Activated CD4-positive, alpha-beta T cell treated with anti-CD3 and anti-CD28 coated beads, Interleukin-2, amount 50 U/mL, for 1 hour (primary cell): Measurements from ENCODE around the gene RBMS3.
"Not testable (repeated sequence)": the region's sequence is repeated elsewhere in the genome, so short reads cannot be mapped to it uniquely, and the experiment has no call there.

ENCODE experiments used
- DNase-seq: peaks from one replicate; pipeline ENCODE4 v3.0.0-alpha.2; 2020

Gene RBMS3

DNA sequence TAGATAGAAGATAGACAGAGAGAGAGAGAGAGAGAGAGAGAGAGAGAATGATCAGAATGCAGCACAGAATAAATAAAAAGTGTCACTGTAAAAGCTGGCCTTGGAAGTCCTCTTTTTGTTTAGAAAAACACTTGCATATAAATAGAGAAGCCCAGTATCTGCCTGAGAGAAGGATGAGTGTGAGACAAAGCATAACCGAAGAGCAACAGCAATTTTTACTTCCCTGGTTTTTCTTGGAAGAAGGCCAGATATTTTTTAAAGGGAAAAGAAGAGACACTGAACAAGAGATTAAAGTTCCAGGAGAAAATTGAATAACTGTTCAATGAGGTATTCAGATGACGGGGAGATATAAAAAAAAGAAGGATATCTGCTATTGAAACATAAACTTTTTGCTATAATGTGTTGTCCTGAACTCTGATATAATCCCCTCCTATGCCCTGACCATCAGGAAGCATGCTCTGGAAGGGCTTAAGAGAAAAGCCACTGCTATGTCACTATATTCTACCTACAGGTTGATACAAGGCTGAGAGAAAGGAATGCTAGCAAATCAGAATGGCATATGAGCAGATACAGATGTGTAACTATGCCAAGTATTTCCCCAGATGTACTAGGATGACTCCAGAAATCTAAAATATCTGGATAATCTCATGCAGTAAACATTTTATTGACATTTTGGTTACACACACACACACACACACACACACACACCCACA, 358.9 kb downstream of the RBMS3 start:
- no peak for DNase-seq

DNA sequence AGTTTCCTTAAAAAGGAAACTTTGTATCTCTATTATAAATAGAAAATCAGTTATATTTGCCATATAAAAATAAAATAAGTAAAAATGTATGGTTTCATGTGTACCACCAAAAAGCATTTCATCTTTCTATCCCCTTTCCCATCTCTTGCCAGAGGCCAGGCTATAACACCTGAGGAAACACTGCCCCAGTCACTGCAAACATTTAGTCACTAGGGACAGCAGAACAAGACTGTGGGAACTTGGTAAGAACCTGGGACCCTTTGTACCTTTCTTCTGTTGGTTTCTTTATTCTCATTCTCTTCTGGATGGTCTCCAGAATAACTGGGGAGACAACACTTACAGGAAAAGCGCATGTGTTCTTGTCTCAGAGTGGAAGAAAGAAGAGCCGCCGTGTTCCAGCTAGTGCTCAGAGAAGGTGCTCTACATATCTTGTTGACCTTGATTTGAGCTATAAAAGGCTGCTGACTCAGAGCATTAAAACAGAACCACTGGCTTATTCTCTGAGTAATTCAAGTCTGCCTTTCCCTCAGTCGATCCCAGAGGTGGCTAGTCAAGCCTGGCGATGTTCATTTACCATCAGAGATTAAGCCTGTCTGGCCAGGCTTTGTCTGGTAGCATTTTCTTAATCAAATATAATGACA, 361.6 kb downstream of the RBMS3 start:
- no peak for DNase-seq

DNA sequence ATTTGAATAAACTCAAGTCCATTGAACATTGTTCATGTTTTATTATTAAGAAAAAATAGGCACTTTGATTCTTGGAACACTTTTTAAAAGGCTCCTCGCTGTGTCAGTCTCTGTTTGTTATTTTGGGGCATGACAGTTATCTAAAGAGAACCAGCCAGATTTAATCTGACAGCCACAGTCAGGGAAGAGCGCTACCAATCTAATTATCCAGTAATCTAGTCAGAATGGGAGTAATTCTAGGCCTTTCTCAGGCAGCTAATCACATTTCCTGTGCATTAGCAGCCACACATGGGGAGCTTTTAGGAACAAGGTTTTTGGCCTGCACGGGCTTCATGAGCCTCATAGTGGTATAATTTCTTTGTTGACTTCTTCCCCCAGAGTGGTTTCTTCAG, 362.2 kb downstream of the RBMS3 start:
- no peak for DNase-seq

DNA sequence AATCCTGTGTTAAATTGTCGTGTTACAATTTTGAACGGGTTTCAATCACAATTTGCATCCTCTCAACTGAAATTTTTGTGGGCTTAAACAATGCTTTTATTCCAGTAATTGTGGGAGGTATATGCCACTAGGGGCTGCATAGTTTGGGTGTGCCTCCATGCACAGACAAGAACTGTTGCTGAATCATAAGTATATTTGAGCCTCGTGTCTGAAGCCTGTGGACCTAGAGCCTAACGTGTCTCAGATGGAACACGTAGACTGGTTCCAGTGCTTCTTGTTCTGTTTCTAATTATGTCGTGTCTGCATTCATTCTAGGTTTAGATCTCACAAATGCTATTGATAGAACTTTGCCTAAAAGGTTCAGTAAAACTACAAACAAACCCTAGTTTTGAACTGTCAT, 363.4 kb downstream of the RBMS3 start:
- DNase-seq = no peak

DNA sequence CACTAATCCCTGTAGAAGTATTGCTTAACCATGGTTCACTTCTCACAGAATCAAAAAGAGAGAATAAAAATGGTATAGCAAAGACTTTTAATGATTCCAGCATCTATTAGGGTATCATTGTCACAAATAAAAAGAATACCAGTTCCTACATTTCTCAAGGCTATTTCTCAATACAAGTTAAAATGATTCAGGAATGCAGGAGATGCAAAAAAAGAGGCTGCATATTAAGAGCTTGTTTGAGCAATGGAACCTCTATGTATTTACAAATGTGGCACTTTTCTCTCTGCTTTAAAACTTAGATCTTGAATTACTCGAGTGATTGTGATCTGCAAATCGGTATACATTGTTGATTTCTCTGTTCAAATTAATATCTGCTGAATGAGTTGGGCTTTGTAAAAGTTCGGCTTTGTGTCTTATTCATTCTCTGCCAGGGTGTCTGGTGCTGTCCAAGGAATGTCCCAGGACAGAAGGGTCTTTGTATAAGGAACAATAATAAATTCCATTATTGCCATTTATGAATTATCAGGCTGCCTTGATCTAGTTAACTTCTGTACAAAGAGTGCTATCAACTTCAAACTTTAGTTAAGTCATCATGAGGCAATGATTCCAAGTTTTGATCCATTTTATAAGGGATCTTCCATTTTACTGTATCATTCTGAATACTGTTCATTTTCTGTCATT, 364.2 kb downstream of the RBMS3 start:
- DNase-seq = no peak

DNA sequence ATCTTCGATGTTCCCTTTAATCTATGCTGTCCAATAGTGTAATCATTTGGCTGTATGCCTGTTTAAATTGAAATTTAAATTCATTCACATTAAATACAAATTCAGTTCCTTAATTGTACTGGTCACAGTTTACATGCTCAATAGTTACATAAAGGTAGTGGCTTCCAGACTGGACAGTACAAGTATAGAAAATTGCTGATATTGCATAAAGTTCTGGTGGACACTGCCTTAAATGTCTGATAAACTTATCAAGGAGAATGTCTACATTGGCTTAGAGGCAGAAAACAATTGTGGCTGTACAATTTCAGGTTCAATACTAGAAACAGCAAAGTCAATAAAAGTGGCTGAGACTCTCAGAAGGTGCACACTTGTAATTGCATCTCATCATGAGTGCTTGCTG, 365.2 kb downstream of the RBMS3 start:
- no peak for DNase-seq

DNA sequence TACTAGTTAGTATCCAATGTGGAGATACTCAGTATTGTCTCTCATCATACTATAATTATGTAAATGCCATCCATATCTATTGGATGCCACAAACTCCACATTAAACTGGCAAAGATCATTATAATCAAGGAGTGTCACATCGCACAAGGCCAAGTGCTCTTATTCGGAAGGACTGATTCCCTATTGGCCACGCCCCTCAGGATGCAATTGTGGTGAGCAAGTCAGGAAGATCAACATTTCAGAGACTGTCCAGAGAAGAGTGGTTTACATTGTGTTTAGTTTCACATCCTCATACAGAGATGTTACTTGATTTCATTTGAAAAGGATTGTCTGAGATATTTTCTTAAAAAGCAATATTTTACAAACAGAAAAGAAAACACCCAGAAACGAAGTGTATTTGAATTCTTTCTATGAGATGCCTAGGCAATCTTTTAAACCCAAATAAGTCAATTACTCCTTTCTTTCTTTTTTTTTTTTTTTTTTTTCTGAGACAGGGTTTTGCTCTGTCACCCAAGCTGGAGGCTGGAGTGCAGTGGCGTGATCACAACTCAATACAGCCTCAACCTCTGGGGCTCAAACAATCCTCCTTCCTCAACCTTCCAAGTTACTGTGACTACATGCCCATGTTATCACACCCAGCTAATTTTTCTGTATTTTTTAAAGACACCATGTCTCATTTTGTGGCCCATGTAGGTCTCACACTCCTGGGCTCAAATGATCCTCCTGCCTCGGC, 369.1 kb downstream of the RBMS3 start:
- no peak for DNase-seq

DNA sequence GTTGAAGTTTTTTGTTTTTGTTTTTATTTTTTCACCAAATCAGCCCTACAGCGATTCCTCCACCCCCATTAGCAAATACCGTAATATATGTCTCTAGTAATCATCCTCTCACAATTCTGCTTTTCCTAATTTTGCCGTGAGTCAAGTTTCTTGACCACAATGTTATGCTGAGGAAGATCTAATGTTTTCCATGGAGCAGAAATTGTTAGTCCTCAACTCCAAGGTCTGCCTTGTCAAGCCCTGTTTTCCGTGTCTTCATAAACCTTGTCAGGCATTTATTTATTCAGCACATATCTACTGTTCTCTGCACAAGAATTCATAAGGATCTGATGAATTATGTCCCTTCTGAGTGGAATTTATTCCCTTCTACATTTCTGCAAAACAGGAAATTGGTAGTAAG, 372.8 kb downstream of the RBMS3 start:
- DNase-seq = no peak

DNA sequence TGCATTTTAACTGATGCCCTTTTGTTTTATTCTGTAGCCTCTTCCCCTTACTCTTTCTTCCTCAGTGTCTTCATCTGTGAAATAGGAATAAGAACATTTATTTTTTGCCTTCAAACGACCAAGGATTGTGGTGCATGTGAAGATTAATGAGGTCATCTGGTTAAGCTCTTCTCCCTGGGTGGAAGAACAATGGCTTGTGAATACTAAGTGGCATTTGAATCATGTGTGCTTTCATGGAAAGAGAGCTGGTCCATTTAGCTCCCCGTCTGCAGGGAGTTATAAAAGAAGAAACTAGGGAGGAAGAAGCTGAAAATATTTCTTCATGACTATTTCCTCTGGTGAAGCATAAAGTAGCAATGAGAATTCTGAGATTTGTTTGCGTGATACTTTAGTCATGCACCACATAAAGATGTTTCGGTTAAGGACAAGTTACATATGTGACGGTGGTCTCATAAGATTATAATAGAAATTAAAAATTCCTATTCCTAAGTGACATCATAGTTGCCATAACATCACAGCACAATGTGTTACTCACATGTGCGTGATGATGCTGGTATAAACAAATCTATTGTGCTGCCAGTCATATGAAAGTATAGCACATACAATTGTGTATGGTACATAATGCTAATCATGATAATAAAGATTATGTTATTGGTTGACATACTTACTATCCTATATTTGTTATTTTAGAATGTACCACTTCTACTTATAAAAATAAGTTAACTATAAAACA, 374.3 kb downstream of the RBMS3 start:
- no peak for DNase-seq

DNA sequence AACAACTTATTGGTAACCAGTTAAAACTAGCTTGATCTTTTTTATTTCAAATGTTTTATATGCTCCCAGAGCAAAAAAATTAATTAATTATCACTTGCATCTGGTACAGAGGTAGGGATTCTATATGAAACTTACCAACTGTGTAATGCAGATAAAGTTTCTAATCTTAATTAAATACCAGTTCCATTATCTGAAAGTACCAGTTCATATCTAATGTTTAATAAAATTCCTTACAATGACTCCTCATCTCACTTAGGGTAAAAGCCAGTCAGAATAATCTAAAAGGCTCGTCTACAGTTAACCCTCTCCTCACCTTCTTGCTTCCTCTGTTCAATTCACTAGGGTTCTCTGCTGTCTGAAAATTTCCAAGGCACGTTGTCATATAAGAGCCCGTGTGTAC, 384.8 kb downstream of the RBMS3 start:
- DNase-seq = no peak

DNA sequence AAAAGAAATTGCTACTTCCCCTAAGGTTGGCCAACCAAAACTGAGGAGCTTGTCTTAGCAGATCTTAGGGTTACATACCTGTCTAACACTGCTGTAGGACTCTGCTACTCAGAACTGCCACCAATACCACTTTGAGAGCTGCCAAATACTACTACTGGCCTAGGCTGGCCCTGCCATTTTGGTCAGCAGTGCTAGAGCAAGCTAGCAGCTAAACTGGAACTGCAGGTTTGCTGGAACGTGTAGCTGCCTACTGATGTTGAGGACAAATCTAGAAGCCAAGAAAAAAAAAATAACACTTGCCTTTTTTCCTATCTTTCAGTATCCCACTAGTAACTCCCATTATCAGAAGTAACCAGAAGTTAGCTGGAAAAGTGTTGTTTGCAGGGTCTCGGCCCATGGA, 387.4 kb downstream of the RBMS3 start:
- DNase-seq = no peak

DNA sequence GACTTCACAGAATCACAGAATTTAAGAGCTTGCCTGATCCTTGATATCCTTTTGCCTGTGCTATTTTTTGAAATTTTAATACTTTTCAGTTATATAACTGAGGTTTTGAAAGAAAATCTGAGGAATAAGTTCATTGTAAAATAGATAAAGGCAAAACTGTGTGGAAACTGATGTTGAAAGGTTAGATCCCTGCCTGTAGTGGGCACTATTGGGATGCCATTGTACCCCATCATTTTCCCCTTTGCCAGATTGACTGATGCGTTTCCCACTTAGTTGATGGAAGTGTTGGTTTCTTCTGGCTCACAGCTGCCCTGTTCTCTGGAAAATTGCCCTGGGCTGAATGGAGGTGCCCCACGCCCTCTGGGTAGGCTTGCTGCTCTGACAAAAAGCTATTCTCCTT, 387.9 kb downstream of the RBMS3 start:
- DNase-seq = no peak

DNA sequence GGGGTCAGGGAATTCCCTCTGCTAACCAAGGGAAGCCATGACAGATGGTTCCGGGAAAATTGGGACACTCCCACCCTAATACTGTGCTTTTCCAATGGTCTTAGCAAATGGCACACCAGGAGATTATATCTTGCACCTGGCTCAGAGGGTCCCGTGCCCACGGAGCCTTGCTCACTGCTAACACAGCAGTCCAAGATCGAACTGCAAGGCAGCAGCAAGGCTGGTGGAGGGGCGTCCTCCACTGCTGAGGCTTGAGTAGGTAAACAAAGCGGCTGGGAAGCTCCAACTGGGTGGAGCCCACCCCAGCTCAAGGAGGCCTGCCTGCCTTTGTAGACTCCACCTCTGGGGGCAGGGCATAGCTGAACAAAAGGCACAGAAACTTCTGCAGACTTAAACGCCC, 389.6 kb downstream of the RBMS3 start:
- not testable (repeated sequence) for DNase-seq

DNA sequence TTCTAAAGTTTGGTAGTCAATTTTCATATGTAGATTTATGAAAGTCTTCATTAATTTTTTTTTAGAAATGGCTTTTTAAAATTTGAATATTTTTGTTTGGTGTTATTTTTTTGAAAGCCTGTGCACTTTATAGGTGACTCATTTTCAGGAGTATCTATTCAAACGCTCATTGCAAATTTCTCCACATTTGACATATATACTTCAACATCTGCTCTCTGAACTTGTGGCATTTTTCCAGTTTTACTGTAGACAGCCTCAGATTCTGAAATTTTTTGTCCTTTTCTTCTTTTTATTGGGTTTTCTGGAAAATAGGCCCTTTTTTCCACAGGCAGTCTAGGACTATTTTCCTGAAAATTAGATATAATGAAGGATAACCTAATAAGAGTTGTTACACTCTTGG, 396.6 kb downstream of the RBMS3 start:
- no peak for DNase-seq

DNA sequence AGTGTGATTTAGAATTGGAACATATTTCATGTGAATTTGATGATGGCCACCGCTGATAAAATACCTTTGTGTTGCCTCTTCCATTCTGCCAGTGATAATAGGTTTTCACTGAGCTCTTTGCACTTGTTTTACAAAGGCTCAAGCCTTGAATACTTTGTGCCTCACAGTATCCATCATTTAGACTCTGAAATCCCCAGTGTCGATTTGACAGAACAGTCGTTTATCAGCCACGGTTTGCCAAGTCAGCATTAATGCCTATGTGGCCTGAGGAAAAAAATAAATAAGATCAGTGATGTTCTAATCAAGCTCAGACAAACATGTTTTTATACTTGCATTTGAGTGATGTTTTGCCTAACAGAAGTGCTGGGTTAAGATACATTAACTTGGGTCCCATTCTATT, 399.1 kb downstream of the RBMS3 start:
- DNase-seq = no peak

DNA sequence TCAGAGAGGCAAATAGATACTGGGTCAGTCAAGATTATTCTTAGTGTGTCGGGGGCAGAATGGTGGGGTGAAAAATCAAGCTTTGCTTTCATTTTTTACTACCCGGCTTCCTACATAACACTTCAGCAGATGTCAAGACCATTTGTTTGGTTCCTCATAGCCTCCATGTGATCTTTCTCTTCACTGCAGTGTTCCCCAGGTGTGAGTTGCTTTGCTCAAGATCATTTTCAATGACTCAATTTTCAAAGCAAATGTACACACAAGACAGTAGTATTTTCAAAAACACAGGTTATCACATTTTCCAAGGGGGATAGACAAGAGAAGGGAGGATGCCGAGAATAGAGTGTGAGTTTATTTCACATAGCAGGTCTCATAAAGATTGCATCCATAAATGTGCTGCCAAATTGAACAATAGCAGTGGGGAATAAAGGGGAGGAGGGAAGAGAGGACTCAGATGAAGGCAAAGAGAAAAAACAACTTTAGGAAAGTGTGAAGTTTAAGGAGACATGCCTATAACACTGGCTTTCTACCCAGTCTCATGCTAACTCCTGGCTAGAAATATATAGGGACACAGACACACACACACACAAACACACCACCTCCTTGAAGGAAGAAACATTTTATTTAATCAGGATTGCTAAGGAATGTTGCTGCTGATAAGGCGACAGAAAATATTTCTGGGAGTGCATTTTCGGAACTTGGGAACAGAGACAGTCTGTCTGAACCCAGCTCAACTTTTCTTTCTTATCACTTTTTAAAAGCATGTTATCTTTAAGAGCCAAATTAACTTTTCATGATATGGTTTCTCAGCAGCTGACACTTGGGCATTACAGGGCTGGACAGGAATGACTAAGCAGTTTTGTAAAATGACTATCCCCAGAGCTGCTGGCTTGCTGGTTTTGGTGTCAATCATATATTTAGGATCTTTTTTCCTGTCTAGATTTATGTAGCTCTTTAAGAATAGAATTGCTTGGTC, 402.4 kb downstream of the RBMS3 start:
- no peak for DNase-seq

DNA sequence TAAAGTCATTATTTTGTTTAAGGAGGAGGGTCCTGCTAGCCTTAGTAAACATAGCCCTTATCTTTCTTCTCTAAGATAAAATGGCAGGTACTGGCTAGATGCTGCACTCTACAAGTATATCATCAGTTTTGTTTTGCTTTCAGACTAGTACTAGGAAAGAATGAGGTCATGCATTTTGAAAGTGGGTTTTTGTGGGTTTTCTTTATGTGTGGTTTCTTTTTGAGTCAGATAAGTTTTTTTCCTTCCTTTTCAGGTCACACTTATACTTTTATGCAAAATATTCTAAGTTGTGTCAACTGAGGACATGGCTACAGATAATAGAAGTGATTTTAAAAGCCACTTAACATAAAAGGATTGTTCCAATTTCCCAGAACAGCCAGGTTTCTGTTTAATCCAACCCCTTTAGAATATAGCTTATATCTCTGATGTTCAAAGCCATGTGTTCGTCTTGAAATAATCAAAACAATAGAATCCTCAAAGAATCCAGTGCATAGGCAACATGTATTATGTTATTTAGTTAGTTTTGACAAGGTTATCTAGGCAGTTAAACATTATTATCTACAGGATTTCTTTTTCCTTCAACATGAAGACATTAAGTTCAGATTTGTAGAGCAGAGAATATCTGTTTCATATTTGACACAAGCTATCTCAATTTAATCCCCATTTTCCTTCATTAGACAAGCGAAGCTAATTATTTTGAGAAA, 406.2 kb downstream of the RBMS3 start:
- no peak for DNase-seq

DNA sequence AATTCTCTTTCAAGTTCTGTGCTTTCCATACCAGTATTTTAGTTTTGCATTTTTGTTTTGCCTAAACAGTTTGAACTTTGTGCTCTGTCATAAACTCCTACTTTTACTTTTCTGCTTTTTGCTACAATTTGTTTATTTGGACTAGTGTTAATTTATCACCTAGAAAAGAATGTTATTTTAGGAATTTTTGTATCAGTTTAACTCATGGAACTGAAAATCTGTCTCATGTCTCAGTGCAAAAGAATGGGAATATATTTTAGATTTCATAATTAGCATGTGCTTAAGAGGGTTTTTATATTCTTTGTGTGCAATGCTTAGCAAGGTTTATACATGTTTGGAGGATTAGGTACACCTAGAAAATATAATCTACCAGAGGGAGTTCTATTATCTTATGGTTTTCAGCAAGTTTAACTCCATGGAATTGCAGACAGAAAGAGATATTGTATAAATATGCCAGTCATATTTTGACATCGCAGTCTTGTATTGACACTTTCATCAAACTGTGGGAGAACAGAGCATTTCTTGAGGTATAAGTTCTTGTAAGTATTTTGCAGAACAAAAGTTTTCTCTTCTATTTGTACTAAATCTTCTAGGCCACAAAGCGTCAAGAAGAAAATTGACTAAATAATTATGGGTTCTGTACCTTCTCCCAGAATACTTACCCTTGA, 409.9 kb downstream of the RBMS3 start:
- no peak for DNase-seq

DNA sequence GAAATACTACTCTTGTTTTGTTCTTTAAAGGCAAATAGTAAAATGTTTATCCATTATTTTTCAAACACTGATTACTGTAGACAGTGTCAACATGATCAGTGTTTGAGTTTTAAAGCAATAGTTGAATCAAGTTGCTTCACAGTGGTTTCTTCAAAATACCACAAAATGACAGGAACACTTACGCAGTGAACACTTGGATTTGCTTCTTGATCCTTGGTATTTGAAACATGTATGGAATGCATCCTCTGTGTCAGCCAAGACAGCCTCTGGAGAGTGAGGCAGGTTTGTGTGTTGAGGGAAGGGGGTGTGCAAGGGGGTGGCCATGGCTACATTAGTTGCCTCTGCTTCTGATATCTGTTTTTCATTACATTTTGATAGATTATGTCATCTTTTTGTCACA, 413.0 kb downstream of the RBMS3 start:
- no peak for DNase-seq

DNA sequence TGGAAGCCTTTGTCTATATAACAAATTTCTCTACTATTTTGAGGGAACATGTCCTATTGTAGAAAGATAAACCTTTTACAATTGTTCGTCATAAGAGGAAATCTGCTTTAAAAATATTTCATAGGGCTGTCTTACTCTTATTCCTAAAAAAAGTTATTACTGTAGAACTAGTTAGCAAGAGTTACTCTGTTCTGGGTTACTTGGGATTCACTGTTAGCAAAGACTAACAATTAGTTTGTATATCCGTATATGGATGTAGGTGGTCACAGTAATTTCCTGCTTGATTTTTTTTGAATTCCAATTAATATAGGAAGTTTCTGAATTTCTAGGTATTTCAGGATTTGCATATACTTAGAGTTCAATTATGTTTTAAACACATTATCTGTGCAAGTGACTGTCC, 413.5 kb downstream of the RBMS3 start:
- no peak for DNase-seq

DNA sequence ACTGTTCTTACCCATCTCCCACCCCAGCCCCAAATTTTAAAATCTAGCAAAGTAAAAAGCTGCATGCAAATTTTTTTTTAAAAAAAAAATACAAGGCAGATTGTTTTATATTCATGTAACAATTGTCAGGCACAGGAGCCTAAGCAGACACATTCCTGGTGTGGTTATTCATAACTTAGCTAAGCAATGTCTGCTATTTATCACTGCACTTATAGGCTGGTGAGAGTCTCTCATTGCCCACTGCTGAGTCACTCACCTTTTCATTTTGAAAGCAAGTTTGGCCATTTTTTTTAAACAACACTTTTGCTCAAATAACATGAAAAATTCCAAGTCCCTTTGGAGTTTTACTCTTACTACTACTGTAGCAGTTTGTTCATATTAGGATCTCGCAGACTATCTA, 413.9 kb downstream of the RBMS3 start:
- no peak for DNase-seq
